Measurements from ENCODE around the gene SHISA8. TPM values are rescaled to one million over a fixed set of nuclear protein-coding genes. Genes with fewer than 3 reads are reported as not detected.

Gene SHISA8
- total RNA-seq, 2 donors from 2014 or later, result 0.58 TPM; not detected in 1

DNA sequence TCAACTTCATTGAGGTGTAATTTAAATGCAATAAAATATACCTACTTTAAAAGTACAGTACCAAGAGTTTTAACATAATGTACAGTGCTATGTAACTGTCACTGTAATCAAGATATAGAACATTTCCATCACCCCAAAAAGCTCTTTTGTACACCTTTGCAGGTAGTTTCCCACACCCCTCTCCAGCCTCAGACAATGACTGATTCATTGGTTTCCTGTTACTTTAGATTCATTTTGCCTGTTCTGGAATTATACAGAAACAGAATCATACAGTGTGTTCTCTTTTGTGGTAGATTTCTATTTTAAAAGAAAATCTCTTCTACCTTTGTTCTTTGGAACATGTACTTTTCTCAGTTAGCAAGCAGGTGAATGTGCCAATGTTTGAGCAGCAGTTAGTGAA lies 38.2 kb downstream of the SHISA8 start:
- Histone ChIP-seq H3K9me3 (ENCODE audit: control insufficient read depth, low read length) (no peaks in the 10 kb centered on the region), H3K27me3 (ENCODE audit: control insufficient read depth, insufficient read depth, low read length, poor library complexity, severe bottlenecking) (no peaks in the 10 kb centered on the region)
- TF ChIP-seq, protein P1, sequence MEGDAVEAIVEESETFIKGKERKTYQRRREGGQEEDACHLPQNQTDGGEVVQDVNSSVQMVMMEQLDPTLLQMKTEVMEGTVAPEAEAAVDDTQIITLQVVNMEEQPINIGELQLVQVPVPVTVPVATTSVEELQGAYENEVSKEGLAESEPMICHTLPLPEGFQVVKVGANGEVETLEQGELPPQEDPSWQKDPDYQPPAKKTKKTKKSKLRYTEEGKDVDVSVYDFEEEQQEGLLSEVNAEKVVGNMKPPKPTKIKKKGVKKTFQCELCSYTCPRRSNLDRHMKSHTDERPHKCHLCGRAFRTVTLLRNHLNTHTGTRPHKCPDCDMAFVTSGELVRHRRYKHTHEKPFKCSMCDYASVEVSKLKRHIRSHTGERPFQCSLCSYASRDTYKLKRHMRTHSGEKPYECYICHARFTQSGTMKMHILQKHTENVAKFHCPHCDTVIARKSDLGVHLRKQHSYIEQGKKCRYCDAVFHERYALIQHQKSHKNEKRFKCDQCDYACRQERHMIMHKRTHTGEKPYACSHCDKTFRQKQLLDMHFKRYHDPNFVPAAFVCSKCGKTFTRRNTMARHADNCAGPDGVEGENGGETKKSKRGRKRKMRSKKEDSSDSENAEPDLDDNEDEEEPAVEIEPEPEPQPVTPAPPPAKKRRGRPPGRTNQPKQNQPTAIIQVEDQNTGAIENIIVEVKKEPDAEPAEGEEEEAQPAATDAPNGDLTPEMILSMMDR (conservative IDR thresholded peaks at IDR 0.05), result no peak

DNA sequence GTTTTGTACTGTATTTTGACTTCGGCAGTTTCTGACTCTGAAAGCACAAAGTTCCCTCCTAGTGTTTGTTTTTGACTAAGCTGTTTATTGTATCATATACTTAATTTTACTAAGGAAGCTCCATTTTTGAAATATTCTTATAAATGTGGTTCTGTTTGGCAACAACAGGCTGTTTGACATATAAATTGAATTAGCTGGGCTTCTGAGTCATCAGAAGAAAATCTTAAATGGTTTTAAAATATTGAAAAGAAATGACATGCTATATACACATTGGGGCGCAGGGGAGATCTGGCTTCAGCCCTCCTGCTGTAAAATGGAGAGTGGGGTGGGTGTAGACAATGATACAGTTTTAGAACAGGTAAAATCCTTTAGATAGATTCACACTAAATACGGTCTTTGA lies 38.6 kb downstream of the SHISA8 start:
- WGBS, 2 experiments (ENCODE audit: insufficient coverage in 1 of 2, insufficient read length in 1 of 2), result 92 to 93% methylated on average over 2 to 3 of the region's 3 CpGs
- H3K36me3 Mint-ChIP-seq (ENCODE audit: low read depth), result peaks cover 66% of the 10 kb centered on the region

More for the DNA sequence above, 38.2 kb downstream of the SHISA8 start:
- Mint-ChIP-seq H3K27ac (no peak overlapping the region), H3K4me1 (peaks cover 6% of the 10 kb centered on the region), H3K4me3 (no peak overlapping the region), H3K27me3 (ENCODE audit: insufficient read depth) (no peaks in the 10 kb centered on the region), H3K9me3 (no peaks in the 10 kb centered on the region), H3K36me3 (ENCODE audit: low read depth) (peaks cover 67% of the 10 kb centered on the region)
- Histone ChIP-seq H3K36me3 (ENCODE audit: control insufficient read depth, insufficient read depth, low read length) (peaks cover 79% of the 10 kb centered on the region), H3K27ac (ENCODE audit: low read depth, low read length) (no peak overlapping the region), H3K9ac (ENCODE audit: extremely low read depth, low read length, poor library complexity, severe bottlenecking) (no peak overlapping the region), H3K4me1 (ENCODE audit: control insufficient read depth, insufficient read depth, low read length) (peaks cover 6% of the 10 kb centered on the region), H3K4me3 (ENCODE audit: low read length) (no peak overlapping the region)
- no peak for DNase-seq

DNA sequence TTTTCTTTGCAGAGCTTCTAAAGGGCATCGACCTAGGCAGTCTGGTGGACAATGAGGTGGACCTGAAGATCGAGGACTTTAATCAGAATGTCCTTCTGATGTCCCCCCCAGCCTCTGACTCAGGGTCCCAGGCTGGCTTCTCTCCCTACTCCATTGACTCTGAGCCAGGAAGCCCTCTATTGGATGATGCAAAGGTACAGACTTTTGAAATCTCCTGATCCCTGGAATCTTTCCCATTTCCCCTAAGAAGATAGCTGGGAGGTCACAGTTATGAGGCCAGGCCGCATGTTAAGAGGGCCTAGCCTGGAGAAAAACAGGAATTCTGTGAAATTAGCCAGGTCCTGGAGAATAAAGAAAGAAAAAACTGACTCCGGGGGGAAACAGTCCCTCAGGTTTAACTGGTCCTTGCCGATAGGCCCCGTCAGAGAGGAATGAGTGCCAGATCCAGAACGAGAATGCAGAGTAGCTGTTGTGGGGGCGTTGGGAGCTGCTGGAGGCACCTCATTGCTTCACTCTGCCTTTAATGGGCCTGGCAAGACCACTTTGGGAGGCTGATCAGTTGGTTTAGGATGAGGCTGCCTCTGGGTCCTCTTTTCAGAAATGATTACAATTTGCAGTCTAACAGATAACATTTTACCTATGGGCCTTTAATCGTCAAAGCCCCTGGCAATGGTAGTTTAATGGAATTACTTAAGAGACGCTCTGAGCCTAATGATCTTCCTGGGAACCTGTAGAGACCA lies 39.2 kb downstream of the SHISA8 start:
- no peaks in the 10 kb centered on the region for H3K9me3 Mint-ChIP-seq
- Histone ChIP-seq H3K27ac (ENCODE audit: low read depth, low read length) (no peak overlapping the region), H3K9ac (ENCODE audit: extremely low read depth, low read length, poor library complexity, severe bottlenecking) (no peak overlapping the region), H3K27me3 (ENCODE audit: control insufficient read depth, insufficient read depth, low read length, poor library complexity, severe bottlenecking) (no peaks in the 10 kb centered on the region), H3K36me3 (ENCODE audit: control insufficient read depth, insufficient read depth, low read length) (peaks cover 78% of the 10 kb centered on the region), H3K4me1 (ENCODE audit: control insufficient read depth, insufficient read depth, low read length) (peaks cover 6% of the 10 kb centered on the region), H3K9me3 (ENCODE audit: control insufficient read depth, low read length) (no peaks in the 10 kb centered on the region), H3K4me3 (ENCODE audit: low read length) (no peak overlapping the region)
- 93 to 99% methylated on average over 8 to 10 of the region's 10 CpGs for WGBS, 2 experiments (ENCODE audit: insufficient coverage in 1 of 2, insufficient read length in 1 of 2)
- no peak for DNase-seq
- TF ChIP-seq, protein P1 (conservative IDR thresholded peaks at IDR 0.05), result no peak
- peaks cover 6% of the 10 kb centered on the region for H3K4me1 Mint-ChIP-seq
- no peaks in the 10 kb centered on the region for H3K27me3 Mint-ChIP-seq (ENCODE audit: insufficient read depth)
- no peak overlapping the region for H3K4me3 Mint-ChIP-seq
- H3K36me3 Mint-ChIP-seq (ENCODE audit: low read depth), result peaks cover 67% of the 10 kb centered on the region
- H3K27ac Mint-ChIP-seq, result no peak overlapping the region

More for the DNA sequence above, 38.6 kb downstream of the SHISA8 start:
- no peak for DNase-seq
- Mint-ChIP-seq H3K27ac (no peak overlapping the region), H3K4me3 (no peak overlapping the region), H3K4me1 (peaks cover 6% of the 10 kb centered on the region), H3K9me3 (no peaks in the 10 kb centered on the region), H3K27me3 (ENCODE audit: insufficient read depth) (no peaks in the 10 kb centered on the region)
- Histone ChIP-seq H3K9ac (ENCODE audit: extremely low read depth, low read length, poor library complexity, severe bottlenecking) (no peak overlapping the region), H3K4me1 (ENCODE audit: control insufficient read depth, insufficient read depth, low read length) (peaks cover 6% of the 10 kb centered on the region), H3K27me3 (ENCODE audit: control insufficient read depth, insufficient read depth, low read length, poor library complexity, severe bottlenecking) (no peaks in the 10 kb centered on the region), H3K36me3 (ENCODE audit: control insufficient read depth, insufficient read depth, low read length) (peaks cover 78% of the 10 kb centered on the region), H3K4me3 (ENCODE audit: low read length) (no peak overlapping the region), H3K9me3 (ENCODE audit: control insufficient read depth, low read length) (no peaks in the 10 kb centered on the region), H3K27ac (ENCODE audit: low read depth, low read length) (no peak overlapping the region)
- TF ChIP-seq, protein P1 (conservative IDR thresholded peaks at IDR 0.05), result no peak

Data from endodermal cell (in vitro differentiated cells).